Neuronal stem cell (in vitro differentiated cells): ENCODE data around the gene POLA2. TPM values are rescaled to one million over a fixed set of nuclear protein-coding genes. Genes with fewer than 3 reads are reported as not detected.

Source experiments
- DNase-seq: peaks from one replicate; pipeline ENCODE4 v3.0.0-alpha.2; 2013; ENCODE audit warnings: low spot score
- H2AFZ ChIP-seq: one replicate; pipeline ENCODE4 v1.6.1; 2013; ENCODE audit warnings: mild to moderate bottlenecking, low read length, inconsistent platforms
- H2AK5ac ChIP-seq: 2 replicates; pipeline ENCODE4 v1.6.1; 2013; ENCODE audit warnings: low read depth, mild to moderate bottlenecking, inconsistent platforms, low read length, moderate library complexity, mixed read lengths
- H2BK120ac ChIP-seq: 2 replicates; pipeline ENCODE4 v1.6.1; 2013; ENCODE audit warnings: low read depth, mild to moderate bottlenecking, inconsistent platforms, low read length, moderate library complexity, mixed read lengths
- H2BK12ac ChIP-seq: one replicate; pipeline ENCODE4 v1.6.1; 2013; ENCODE audit warnings: low read length, inconsistent platforms
- H2BK15ac ChIP-seq: 2 replicates; pipeline ENCODE4 v1.6.1; 2013; ENCODE audit warnings: mild to moderate bottlenecking, low read length, inconsistent platforms, mixed read lengths
- H2BK5ac ChIP-seq: one replicate; pipeline ENCODE4 v1.6.1; 2013; ENCODE audit warnings: inconsistent platforms, mild to moderate bottlenecking, low read length, moderate library complexity
- H3K14ac ChIP-seq: one replicate; pipeline ENCODE4 v1.6.1; 2013; ENCODE audit warnings: low read length, inconsistent platforms
- H3K18ac ChIP-seq: 2 replicates; pipeline ENCODE4 v1.6.1; 2013; ENCODE audit warnings: low read length, inconsistent platforms
- H3K23ac ChIP-seq: 2 replicates; pipeline ENCODE4 v1.6.1; 2013; ENCODE audit warnings: low read depth, mild to moderate bottlenecking, mixed read lengths, low read length, inconsistent platforms; ENCODE audit not compliant: poor library complexity
- H3K27ac ChIP-seq: replicated peaks from 3 replicates; pipeline ENCODE4 v1.5.1; 2013; ENCODE audit warnings: low read length, inconsistent platforms
- H3K27me3 ChIP-seq, 3 experiments: 2 replicates each; pipeline ENCODE4 v1.6.1; 2013; ENCODE audit warnings: low read length in 3 of 3, mild to moderate bottlenecking in 2 of 3, inconsistent platforms in 1 of 3, low read depth in 1 of 3, mixed read lengths in 1 of 3, moderate library complexity in 1 of 3; ENCODE audit not compliant: control insufficient read depth in 3 of 3, insufficient read depth in 3 of 3
- H3K36me3 ChIP-seq, 2 donors: replicated peaks in 1 of 2; 2 replicates each; pipeline ENCODE4 v1.6.1; 2013; ENCODE audit warnings: low read length in 2 of 2; ENCODE audit not compliant: control insufficient read depth in 2 of 2, insufficient read depth in 2 of 2
- H3K4ac ChIP-seq: 2 replicates; pipeline ENCODE4 v1.6.1; 2013; ENCODE audit warnings: inconsistent platforms, mild to moderate bottlenecking, low read length, moderate library complexity
- H3K4me1 ChIP-seq, 2 donors: 1 replicate in 1 of 2; 2 replicates in 1 of 2; pipeline ENCODE4 v1.6.1; 2013; ENCODE audit warnings: low read length in 2 of 2, low read depth in 1 of 2; ENCODE audit not compliant: control insufficient read depth in 2 of 2, insufficient read depth in 1 of 2
- H3K4me2 ChIP-seq: one replicate; pipeline ENCODE4 v1.6.1; 2013; ENCODE audit warnings: mild to moderate bottlenecking, low read length, inconsistent platforms; ENCODE audit not compliant: insufficient read depth, poor library complexity, severe bottlenecking
- H3K4me3 ChIP-seq, 2 donors: 2 replicates each; pipeline ENCODE4 v1.5.1; 2013; ENCODE audit warnings: low read length in 2 of 2, mild to moderate bottlenecking in 2 of 2, inconsistent platforms in 1 of 2, moderate library complexity in 1 of 2
- H3K79me1 ChIP-seq: one replicate; pipeline ENCODE4 v1.6.1; 2013; ENCODE audit warnings: low read depth, mild to moderate bottlenecking, inconsistent platforms, low read length, moderate library complexity
- H3K9ac ChIP-seq: one replicate; pipeline ENCODE4 v1.6.1; 2013; ENCODE audit warnings: mild to moderate bottlenecking, low read depth, low read length, inconsistent platforms; ENCODE audit not compliant: poor library complexity
- H3K9me3 ChIP-seq, 2 donors: replicated peaks in 1 of 2; 2 replicates each; pipeline versions ENCODE3 to v1.6.1; 2013; ENCODE audit warnings: low read length in 2 of 2, mild to moderate bottlenecking in 2 of 2, inconsistent platforms in 1 of 2, low read depth in 1 of 2, mixed read lengths in 1 of 2, moderate library complexity in 1 of 2; ENCODE audit not compliant: control insufficient read depth in 2 of 2, insufficient read depth in 1 of 2
- H4K8ac ChIP-seq: one replicate; pipeline ENCODE4 v1.6.1; 2013; ENCODE audit warnings: low read depth, mild to moderate bottlenecking, inconsistent platforms, low read length, moderate library complexity
- H4K91ac ChIP-seq: one replicate; pipeline ENCODE4 v1.6.1; 2013; ENCODE audit warnings: low read length, low read depth, mild to moderate bottlenecking, inconsistent platforms; ENCODE audit not compliant: poor library complexity
- WGBS, 2 donors: extraction: QIAGEN DNeasy Blood & Tissue Kit; methylation state at CpG; one replicate each; pipeline ENCODE4 v1.1.7; 2013; ENCODE audit warnings: missing lambda C conversion rate in 2 of 2, mixed read lengths in 1 of 2; ENCODE audit not compliant: insufficient read length in 2 of 2, insufficient replicate concordance in 1 of 2; ENCODE audit errors: extremely low coverage in 2 of 2; 5-methylcytosine and 5-hydroxymethylcytosine counted together
- polyA plus RNA-seq, 2 experiments: library from polyadenylated mRNA; stranded (reverse); fragments of 200-250 nt; gene quantifications; one replicate each; pipeline ENCODE4 v1.2.3, GENCODE V29; 2013

The POLA2 gene
- polyA plus RNA-seq (2013, experiment 1 of 2), result 13.5 TPM
- polyA plus RNA-seq (2013, experiment 2 of 2), result 13.4 TPM

- Histone ChIP-seq H3K4me3 (peak within 1 kb of the TSS; percentile 85), H4K91ac (no peak within 1 kb of the TSS), H3K27ac (no peak within 1 kb of the TSS), H3K4me1 (peaks cover 2 to 7% of the 10 kb centered on the region in 2 donors), H3K4ac (no peak within 1 kb of the TSS), H2AK5ac (peak within 1 kb of the TSS; percentile 88), H2AFZ (peak within 1 kb of the TSS; percentile 94), H3K9ac (peak within 1 kb of the TSS; percentile 78), H3K79me1 (peaks cover 5% of the 10 kb centered on the region), H3K27me3 (no peaks in the 10 kb centered on the region), H3K14ac (no peak within 1 kb of the TSS), H2BK120ac (no peak within 1 kb of the TSS), H4K8ac (peak within 1 kb of the TSS; percentile 9), H2BK12ac (no peak within 1 kb of the TSS), H3K23ac (peak within 1 kb of the TSS; percentile 39), H3K18ac (peak within 1 kb of the TSS; percentile 90), H3K4me2 (peak within 1 kb of the TSS; percentile 74), H2BK15ac (no peak within 1 kb of the TSS), H3K9me3 (no peaks in the 10 kb centered on the region), H2BK5ac (peak within 1 kb of the TSS; percentile 63), H3K36me3 (peaks cover 3 to 30% of the 10 kb centered on the region in 2 donors)
- DNase-seq, result peak; percentile 96
- WGBS, 2 donors, result no CpG with 5 or more reads among the region's 66 CpGs
These were observed at the start of gene POLA2 for GRCh38 chr11:65261591-65262380. Gene POLA2, plus strand, starts transcription at chr11:65261962. Its CDS starts 331 bp downstream, at chr11:65262293.

GRCh38 chr11:65212226-65212801 is 49.4 kb upstream of the POLA2 start:
- WGBS, 2 donors, result no CpG with 5 or more reads among the region's 13 CpGs
- H3K4me3 ChIP-seq, result no peak overlapping the region
- H2BK120ac ChIP-seq, result no peak overlapping the region
- no peak overlapping the region for H3K4ac ChIP-seq
- H3K9me3 ChIP-seq, result no peaks in the 10 kb centered on the region
- no peak overlapping the region for H2AFZ ChIP-seq
- H3K4me2 ChIP-seq, result no peak overlapping the region
- no peak overlapping the region for H2AK5ac ChIP-seq
- no peak overlapping the region for H3K23ac ChIP-seq
- no peak for DNase-seq
- no peaks in the 10 kb centered on the region for H3K27me3 ChIP-seq
- H2BK12ac ChIP-seq, result no peak overlapping the region
- no peak overlapping the region for H4K8ac ChIP-seq
- no peak overlapping the region for H3K27ac ChIP-seq
- H4K91ac ChIP-seq, result no peak overlapping the region
- no peak overlapping the region for H2BK15ac ChIP-seq
- peaks cover 3 to 10% of the 10 kb centered on the region in 2 donors for H3K4me1 ChIP-seq
- no peak overlapping the region for H2BK5ac ChIP-seq
- no peaks in the 10 kb centered on the region for H3K79me1 ChIP-seq
- H3K9ac ChIP-seq, result no peak overlapping the region
- H3K18ac ChIP-seq, result peak overlapping the region; percentile 41
- H3K14ac ChIP-seq, result no peak overlapping the region
- peaks cover 10 to 35% of the 10 kb centered on the region in 2 donors for H3K36me3 ChIP-seq

GRCh38 chr11:65213322-65214211 is 48.2 kb upstream of the POLA2 start:
- H2BK12ac ChIP-seq, result no peak overlapping the region
- H3K4me3 ChIP-seq, result no peak overlapping the region
- no peak overlapping the region for H2AFZ ChIP-seq
- H3K79me1 ChIP-seq, result no peaks in the 10 kb centered on the region
- peak overlapping the region; percentile 31 for H2BK120ac ChIP-seq
- H2BK15ac ChIP-seq, result peak overlapping the region; percentile 49
- peak overlapping the region; percentile 95 for H3K4ac ChIP-seq
- H2BK5ac ChIP-seq, result peak overlapping the region; percentile 93
- no peak overlapping the region for H4K91ac ChIP-seq
- peaks cover 3 to 10% of the 10 kb centered on the region in 2 donors for H3K4me1 ChIP-seq
- no peak for DNase-seq
- H3K18ac ChIP-seq, result peak overlapping the region; percentile 85
- H3K36me3 ChIP-seq, result peaks cover 8 to 28% of the 10 kb centered on the region in 2 donors
- no CpG with 5 or more reads among the region's 26 CpGs for WGBS, 2 donors
- H3K27ac ChIP-seq, result no peak overlapping the region
- no peaks in the 10 kb centered on the region for H3K27me3 ChIP-seq
- H4K8ac ChIP-seq, result no peak overlapping the region
- H3K9ac ChIP-seq, result peak overlapping the region; percentile 44
- H2AK5ac ChIP-seq, result peak overlapping the region; percentile 70
- H3K4me2 ChIP-seq, result no peak overlapping the region
- H3K23ac ChIP-seq, result peak overlapping the region; percentile 37
- H3K9me3 ChIP-seq, result no peaks in the 10 kb centered on the region
- peak overlapping the region; percentile 71 for H3K14ac ChIP-seq
